Nephron progenitor cell (in vitro differentiated cells): ENCODE results near the gene TMCC2.

ENCODE experiments used
- DNase-seq: peaks from one replicate; pipeline ENCODE4 v3.0.0; 2021
- H3K27ac Mint-ChIP-seq: 2 replicates; pipeline ENCODE4 v1.8.0; 2021; ENCODE audit warnings: mild to moderate bottlenecking, moderate library complexity, mixed read lengths
- H3K27me3 Mint-ChIP-seq: 2 replicates; pipeline ENCODE4 v1.8.0; 2021; ENCODE audit warnings: mild to moderate bottlenecking, low read depth, mixed read lengths; ENCODE audit not compliant: poor library complexity
- H3K36me3 Mint-ChIP-seq: 2 replicates; pipeline ENCODE4 v1.8.0; 2021; ENCODE audit warnings: low read depth, mixed read lengths
- H3K4me1 Mint-ChIP-seq: 2 replicates; pipeline ENCODE4 v1.8.0; 2021; ENCODE audit warnings: mixed read lengths
- H3K4me3 Mint-ChIP-seq: 2 replicates; pipeline ENCODE4 v1.8.0; 2021; ENCODE audit warnings: mild to moderate bottlenecking, moderate library complexity, mixed read lengths
- H3K9me3 Mint-ChIP-seq: 2 replicates; pipeline ENCODE4 v1.8.0; 2021; ENCODE audit warnings: mild to moderate bottlenecking, moderate library complexity, mixed read lengths
- CTCF ChIP-seq: fragments of 200-600 bp; sonication (generic); IDR thresholded peaks from 2 replicates; pipeline ENCODE4 v1.5.0; 2021; ENCODE audit warnings: antibody characterized with exemption

TMCC2 gene

GRCh38 chr1:205268846-205269680 lies 41.3 kb downstream of the TMCC2 start:
- DNase-seq, result no peak
- no peaks in the 10 kb centered on the region for H3K9me3 Mint-ChIP-seq
- no peak for TF ChIP-seq CTCF
- no peak overlapping the region for H3K27ac Mint-ChIP-seq
- peaks cover 50% of the 10 kb centered on the region for H3K4me1 Mint-ChIP-seq
- no peaks in the 10 kb centered on the region for H3K36me3 Mint-ChIP-seq
- peaks cover 19% of the 10 kb centered on the region for H3K27me3 Mint-ChIP-seq
- no peak overlapping the region for H3K4me3 Mint-ChIP-seq

GRCh38 chr1:205269711-205270110 lies 42.0 kb downstream of the TMCC2 start:
- no peak for TF ChIP-seq CTCF
- no peak for DNase-seq
- Mint-ChIP-seq H3K36me3 (no peaks in the 10 kb centered on the region), H3K4me1 (peaks cover 55% of the 10 kb centered on the region), H3K27me3 (peaks cover 19% of the 10 kb centered on the region), H3K4me3 (no peak overlapping the region), H3K27ac (no peak overlapping the region), H3K9me3 (no peaks in the 10 kb centered on the region)

GRCh38 chr1:205270271-205270670 lies 42.5 kb downstream of the TMCC2 start:
- Mint-ChIP-seq H3K4me1 (peaks cover 55% of the 10 kb centered on the region), H3K27me3 (peaks cover 19% of the 10 kb centered on the region), H3K4me3 (no peak overlapping the region), H3K27ac (no peak overlapping the region), H3K9me3 (no peaks in the 10 kb centered on the region), H3K36me3 (no peaks in the 10 kb centered on the region)
- no peak for DNase-seq
- TF ChIP-seq CTCF, result no peak

GRCh38 chr1:205270764-205271163 lies 43.0 kb downstream of the TMCC2 start:
- no peak for TF ChIP-seq CTCF
- H3K9me3 Mint-ChIP-seq, result no peaks in the 10 kb centered on the region
- H3K36me3 Mint-ChIP-seq, result no peaks in the 10 kb centered on the region
- no peak overlapping the region for H3K4me3 Mint-ChIP-seq
- H3K27ac Mint-ChIP-seq, result peak overlapping the region; percentile 16
- peaks cover 19% of the 10 kb centered on the region for H3K27me3 Mint-ChIP-seq
- peaks cover 55% of the 10 kb centered on the region for H3K4me1 Mint-ChIP-seq
- no peak for DNase-seq

GRCh38 chr1:205271277-205271676 lies 43.5 kb downstream of the TMCC2 start:
- peaks cover 19% of the 10 kb centered on the region for H3K27me3 Mint-ChIP-seq
- H3K4me1 Mint-ChIP-seq, result peaks cover 55% of the 10 kb centered on the region
- H3K9me3 Mint-ChIP-seq, result no peaks in the 10 kb centered on the region
- H3K36me3 Mint-ChIP-seq, result no peaks in the 10 kb centered on the region
- no peak for TF ChIP-seq CTCF
- no peak for DNase-seq
- no peak overlapping the region for H3K27ac Mint-ChIP-seq
- H3K4me3 Mint-ChIP-seq, result no peak overlapping the region

GRCh38 chr1:205271745-205272144 lies 44.0 kb downstream of the TMCC2 start:
- no peaks in the 10 kb centered on the region for H3K36me3 Mint-ChIP-seq
- no peak overlapping the region for H3K27ac Mint-ChIP-seq
- no peak for TF ChIP-seq CTCF
- no peak overlapping the region for H3K4me3 Mint-ChIP-seq
- no peak for DNase-seq
- no peaks in the 10 kb centered on the region for H3K9me3 Mint-ChIP-seq
- peaks cover 53% of the 10 kb centered on the region for H3K4me1 Mint-ChIP-seq
- H3K27me3 Mint-ChIP-seq, result peaks cover 19% of the 10 kb centered on the region
